IMR-90 (cell line): ENCODE data around the gene RIC8B. TPM values are rescaled to one million over a fixed set of nuclear protein-coding genes. Genes with fewer than 3 reads are reported as not detected.

Experiments used
- ATAC-seq: fragments of 200-7000 bp; cut with Tn5 transposase; 2 replicates; pipeline ENCODE4 v1.9.1; 2020; ENCODE audit warnings: low read depth, mild to moderate bottlenecking, moderate library complexity
- BruUV-seq: library from RNA; stranded (reverse); fragments of 400-500 nt; replicated peaks from 2 replicates; lab custom pipeline; 2021; lab: Mats Ljungman, UMichigan
- CTCF ChIA-PET: fragments of 300-600 bp; formaldehyde crosslinking; extraction: SDS; loops from one replicate; lab custom pipeline; 2021; ENCODE audit warnings: antibody characterized with exemption; lab: Yijun Ruan, JAX
- POLR2A ChIA-PET: fragments of 300-600 bp; sonication (Branson Sonifier 250); formaldehyde crosslinking; loops from one replicate; lab custom pipeline; 2022; ENCODE audit warnings: antibody characterized with exemption; ENCODE audit not compliant: unreplicated experiment; lab: Charles Lee
- DNase-seq: peaks from one replicate; pipeline ENCODE4 v3.0.0; 2013
- H2AFZ ChIP-seq: replicated peaks from 2 replicates; pipeline ENCODE3; 2013; ENCODE audit warnings: low read length, mild to moderate bottlenecking; ENCODE audit not compliant: poor library complexity
- H2AK5ac ChIP-seq: 2 replicates; pipeline ENCODE4 v1.6.1; 2013; ENCODE audit warnings: low read depth, low read length, inconsistent platforms
- H2AK9ac ChIP-seq: replicated peaks from 2 replicates; pipeline ENCODE3; 2013; ENCODE audit warnings: mild to moderate bottlenecking, low read depth, low read length, moderate library complexity; ENCODE audit not compliant: poor library complexity
- H2BK120ac ChIP-seq: 2 replicates; pipeline ENCODE4 v1.6.1; 2013; ENCODE audit warnings: low read depth, low read length, inconsistent platforms
- H2BK15ac ChIP-seq: 3 replicates; pipeline ENCODE4 v1.6.1; 2013; ENCODE audit warnings: low read depth, low read length, inconsistent platforms
- H2BK20ac ChIP-seq: 2 replicates; pipeline ENCODE4 v1.6.1; 2013; ENCODE audit warnings: low read depth, mild to moderate bottlenecking, inconsistent platforms, low read length, moderate library complexity
- H2BK5ac ChIP-seq: 2 replicates; pipeline ENCODE4 v1.6.1; 2013; ENCODE audit warnings: mild to moderate bottlenecking, low read depth, low read length, inconsistent platforms; ENCODE audit not compliant: poor library complexity, severe bottlenecking
- H3K14ac ChIP-seq: replicated peaks from 2 replicates; pipeline ENCODE4 v1.6.1; 2013; ENCODE audit warnings: low read depth, low read length, inconsistent platforms
- H3K18ac ChIP-seq: 2 replicates; pipeline ENCODE4 v1.6.1; 2013; ENCODE audit warnings: low read depth, low read length, control low read depth
- H3K23ac ChIP-seq: 2 replicates; pipeline ENCODE4 v1.6.1; 2013; ENCODE audit warnings: low read depth, low read length, inconsistent platforms
- H3K27ac ChIP-seq: 2 replicates; pipeline ENCODE4 v1.5.1; 2013; ENCODE audit warnings: mild to moderate bottlenecking, control low read depth, low read length; ENCODE audit not compliant: insufficient read depth
- H3K27me3 ChIP-seq: 2 replicates; pipeline ENCODE4 v1.6.1; 2013; ENCODE audit warnings: low read length; ENCODE audit not compliant: control insufficient read depth, insufficient read depth
- H3K36me3 ChIP-seq: 2 replicates; pipeline ENCODE4 v1.6.1; 2013; ENCODE audit warnings: low read length, mixed read lengths; ENCODE audit not compliant: control insufficient read depth, insufficient read depth
- H3K4ac ChIP-seq: 2 replicates; pipeline ENCODE4 v1.6.1; 2013; ENCODE audit warnings: low read depth, low read length, inconsistent platforms
- H3K4me1 ChIP-seq: 2 replicates; pipeline ENCODE4 v1.6.1; 2013; ENCODE audit warnings: low read length, mixed read lengths; ENCODE audit not compliant: control insufficient read depth, insufficient read depth
- H3K4me2 ChIP-seq: 2 replicates; pipeline ENCODE4 v1.6.1; 2013; ENCODE audit warnings: low read depth, mild to moderate bottlenecking, control low read depth, low read length, moderate library complexity
- H3K4me3 ChIP-seq: 2 replicates; pipeline ENCODE4 v1.5.1; 2013; ENCODE audit warnings: low read depth, mild to moderate bottlenecking, control low read depth, low read length, moderate library complexity; ENCODE audit not compliant: insufficient read depth
- H3K56ac ChIP-seq: 2 replicates; pipeline ENCODE4 v1.6.1; 2013; ENCODE audit warnings: low read length, inconsistent platforms; ENCODE audit not compliant: insufficient read depth; ENCODE audit errors: extremely low read depth
- H3K79me1 ChIP-seq, 2 experiments: 2 replicates each; pipeline ENCODE4 v1.6.1; 2013; ENCODE audit warnings: low read length in 2 of 2, inconsistent platforms in 1 of 2, low read depth in 1 of 2
- H3K9ac ChIP-seq: 2 replicates; pipeline ENCODE4 v1.6.1; 2013; ENCODE audit warnings: low read depth, low read length, control low read depth
- H3K9me1 ChIP-seq: 2 replicates; pipeline ENCODE4 v1.6.1; 2013; ENCODE audit warnings: low read length, inconsistent platforms; ENCODE audit not compliant: insufficient read depth
- H3K9me3 ChIP-seq: 2 replicates; pipeline ENCODE4 v1.6.1; 2013; ENCODE audit warnings: low read length; ENCODE audit not compliant: control insufficient read depth, insufficient read depth
- H4K20me1 ChIP-seq: 2 replicates; pipeline ENCODE4 v1.6.1; 2013; ENCODE audit warnings: low read length, inconsistent platforms; ENCODE audit not compliant: insufficient read depth
- H4K5ac ChIP-seq: 2 replicates; pipeline ENCODE4 v1.6.1; 2013; ENCODE audit warnings: mild to moderate bottlenecking, low read depth, low read length, control low read depth
- H4K8ac ChIP-seq, 2 experiments: 2 replicates each; pipeline ENCODE4 v1.6.1; 2013; ENCODE audit warnings: low read depth in 2 of 2, low read length in 2 of 2, control low read depth in 1 of 2, inconsistent platforms in 1 of 2
- H4K91ac ChIP-seq: 2 replicates; pipeline ENCODE4 v1.6.1; 2013; ENCODE audit warnings: low read depth, low read length, inconsistent platforms; ENCODE audit not compliant: insufficient read depth
- FOS ChIP-seq: fragments of 150-350 bp; IDR thresholded peaks from 2 replicates; pipeline ENCODE4 v1.6.1; 2016; ENCODE audit warnings: low read depth, low read length
- RFX5 ChIP-seq: IDR thresholded peaks from 2 replicates; pipeline ENCODE4 v1.8.0; 2012; ENCODE audit warnings: low read depth, mild to moderate bottlenecking, low read length, moderate library complexity
- WGBS, 2 experiments: methylation state at CpG; one replicate each; pipeline versions ENCODE4 v1.1.5 to v1.1.7; 2013; ENCODE audit warnings: missing lambda C conversion rate in 2 of 2; ENCODE audit not compliant: insufficient read length in 1 of 2; ENCODE audit errors: extremely low coverage in 2 of 2; 5-methylcytosine and 5-hydroxymethylcytosine counted together
- dilution Hi-C: fragments of 300-500 bp; cut with HindIII; formaldehyde crosslinking; loops from one replicate; pipeline ENCODE4 v1.14.3; 2018; ENCODE audit warnings: low sequenced_read_pairs; ENCODE audit not compliant: unreplicated experiment
- in situ Hi-C: fragments of 300-500 bp; cut with MboI; formaldehyde crosslinking; loops from 3 replicates; pipeline ENCODE4 v1.14.3; 2019; ENCODE audit warnings: low sequenced_read_pairs, inconsistent platforms, mixed read lengths
- intact Hi-C: fragments of 100-400 bp; cut with micrococcal nuclease; formaldehyde crosslinking; loops from 2 replicates; pipeline ENCODE4 v1.10.0; 2022
- polyA plus RNA-seq, 3 experiments: library from polyadenylated mRNA; depleted of rRNA; stranded (reverse); fragments of >200 nt; gene quantifications; 2 replicates each; pipeline ENCODE4 v1.2.3, GENCODE V29; 2012; ENCODE audit warnings: low replicate concordance in 1 of 3
- total RNA-seq: library from RNA; depleted of rRNA; stranded (reverse); fragments of >200 nt; gene quantifications from 2 replicates; pipeline ENCODE4 v1.2.3, GENCODE V29; 2012

Gene RIC8B
- total and polyA plus RNA-seq, 2 of the 4 experiments (the other 2 are of a cell fraction): 5.5 to 19.5 TPM

- Histone ChIP-seq H3K36me3 (peaks cover 1% of the 10 kb centered on the region; the same call in 1 of the 2 replicates), H3K27ac (no peak overlapping the region), H2AK9ac (no peak overlapping the region), H3K4me2 (no peak overlapping the region), H3K18ac (no peak overlapping the region; the same call in 1 of the 2 replicates), H2AK5ac (peak overlapping the region; percentile 17; the same call in 1 of the 2 replicates), H3K9me1 (peaks cover 2% of the 10 kb centered on the region; the same call in 1 of the 2 replicates), H4K20me1 (no peaks in the 10 kb centered on the region; the same call in 1 of the 2 replicates), H4K91ac (no peak overlapping the region), H2BK5ac (no peak overlapping the region), H4K5ac (no peak overlapping the region), H3K14ac (peak overlapping the region; percentile 78), H3K79me1 (peaks cover 8 to 17% of the 10 kb centered on the region in 2 experiments; a peak in 3 of 4 replicates), H3K4ac (no peak overlapping the region), H2BK20ac (peak overlapping the region; percentile 27; the same call in 1 of the 2 replicates), H3K23ac (no peak overlapping the region), H4K8ac (peak overlapping the region in 1 of 2 experiments; percentile 30; a peak in 1 of 4 replicates), H3K4me1 (peaks cover 6% of the 10 kb centered on the region), H3K9me3 (no peaks in the 10 kb centered on the region), H2BK15ac (0 out of 3 replicates have a peak overlapping the region, but pooled peaks have one; percentile 38), H2BK120ac (no peak overlapping the region), H3K56ac (no peak overlapping the region), H2AFZ (no peak overlapping the region), H3K9ac (no peak overlapping the region), H3K27me3 (no peaks in the 10 kb centered on the region), H3K4me3 (no peak overlapping the region)
- ChIA-PET CTCF (interaction anchor here (0.7 kb wide), 1 partner anchor 188 kb away, joined by 3 read pairs; no protein-coding TSS in a partner anchor), POLR2A (interaction anchor here (0.6 kb wide), 1 partner anchor 37 kb away, joined by 4 read pairs; no protein-coding TSS in a partner anchor)
- intact Hi-C loops (no loop called here), dilution Hi-C loops (no loop called here), in situ Hi-C loops (no loop called here)
- whole genome bisulfite sequencing, 2 experiments: 100% methylated on average over 1 of the region's 1 CpG; no CpG with 5 or more reads in 1 of the 2 experiments
- no TSS peak for BruUV-seq
- DNase-seq: peak; percentile 66
- peak; percentile 52 for ATAC-seq
- TF ChIP-seq FOS: peak; percentile 48
- TF ChIP-seq RFX5: no peak
These were observed 97.0 kb downstream of the RIC8B start for GRCh38 chr12:106871477-106871876.
